Activated T-helper 17 cell treated with anti-CD3 and anti-CD28 coated beads, Interleukin-2, amount 50 U/mL, for 72 hours (primary cell): ENCODE data around the gene PAX5. TPM values are rescaled to one million over a fixed set of nuclear protein-coding genes. Genes with fewer than 3 reads are reported as not detected.

Experiments
- ATAC-seq: fragments of 150-1000 bp; cut with Tn5 transposase; replicated peaks from 2 replicates; pipeline ENCODE4 v1.10.0; 2021; ENCODE audit warnings: mild to moderate bottlenecking, moderate library complexity
- H3K27ac Mint-ChIP-seq: one replicate; pipeline ENCODE4 v1.8.0; 2022; ENCODE audit warnings: mixed read lengths
- H3K27me3 Mint-ChIP-seq: one replicate; pipeline ENCODE4 v1.8.0; 2022; ENCODE audit warnings: mixed read lengths
- H3K36me3 Mint-ChIP-seq: one replicate; pipeline ENCODE4 v1.8.0; 2022; ENCODE audit warnings: low read depth, mild to moderate bottlenecking, mixed read lengths
- H3K4me1 Mint-ChIP-seq: one replicate; pipeline ENCODE4 v1.8.0; 2022; ENCODE audit warnings: mixed read lengths
- H3K4me3 Mint-ChIP-seq: one replicate; pipeline ENCODE4 v1.8.0; 2022; ENCODE audit warnings: mild to moderate bottlenecking, mixed read lengths
- H3K9me3 Mint-ChIP-seq: one replicate; pipeline ENCODE4 v1.8.0; 2022; ENCODE audit warnings: mixed read lengths
- total RNA-seq, 2 donors: library from RNA; stranded (reverse); gene quantifications; one replicate each; pipeline ENCODE4 v1.2.3, GENCODE V29; 2022

PAX5 gene
- total RNA-seq, 2 donors from 2014 or later, result 0.30 to 0.66 TPM

DNA sequence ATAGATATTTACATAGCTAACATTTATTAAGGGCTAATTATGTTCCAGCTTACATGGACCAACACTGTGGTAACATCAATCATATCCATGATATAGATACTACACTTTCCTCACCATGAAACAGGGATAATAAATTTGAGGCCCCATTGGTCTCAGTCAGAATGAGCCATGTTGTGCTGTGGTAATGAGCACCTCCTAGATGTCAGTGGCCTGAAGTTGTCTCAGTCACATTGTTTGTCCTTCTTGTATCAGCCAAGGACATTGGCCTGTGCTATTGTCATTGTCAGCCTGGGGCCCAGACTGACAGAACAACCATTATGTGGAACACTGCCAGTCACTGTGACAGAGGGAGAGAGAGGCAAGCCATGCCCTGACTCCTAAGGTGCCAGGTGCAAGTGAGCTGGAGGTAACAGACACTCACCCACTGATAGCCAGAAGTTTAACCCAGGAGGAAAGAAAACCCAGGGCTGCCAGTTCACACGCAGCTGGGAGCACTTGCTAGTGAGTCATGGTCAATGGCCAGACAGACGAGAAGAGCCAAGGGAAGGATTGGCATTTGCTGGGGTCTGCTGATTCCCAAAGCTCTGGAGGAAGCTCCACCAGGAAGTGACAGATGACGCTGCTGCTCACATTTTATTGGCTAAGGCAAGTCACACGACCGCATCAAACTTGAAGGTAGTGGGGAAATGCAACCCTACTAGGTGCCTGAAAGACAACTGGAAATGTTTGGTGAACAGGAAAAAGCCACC lies 237.2 kb downstream of the PAX5 start:
- Mint-ChIP-seq H3K27ac (no peak overlapping the region), H3K9me3 (peaks cover 4% of the 10 kb centered on the region), H3K27me3 (peaks cover 13% of the 10 kb centered on the region), H3K36me3 (no peaks in the 10 kb centered on the region), H3K4me1 (no peaks in the 10 kb centered on the region), H3K4me3 (no peak overlapping the region)
- ATAC-seq, result no peak

- no peak overlapping the region for H3K4me3 Mint-ChIP-seq
- no peaks in the 10 kb centered on the region for H3K36me3 Mint-ChIP-seq
- peaks cover 4% of the 10 kb centered on the region for H3K9me3 Mint-ChIP-seq
- ATAC-seq, result no peak
- H3K4me1 Mint-ChIP-seq, result no peaks in the 10 kb centered on the region
- H3K27ac Mint-ChIP-seq, result no peak overlapping the region
- H3K27me3 Mint-ChIP-seq, result peaks cover 6% of the 10 kb centered on the region
These were observed 239.6 kb downstream of the PAX5 start for GRCh38 chr9:36794461-36794860.

DNA sequence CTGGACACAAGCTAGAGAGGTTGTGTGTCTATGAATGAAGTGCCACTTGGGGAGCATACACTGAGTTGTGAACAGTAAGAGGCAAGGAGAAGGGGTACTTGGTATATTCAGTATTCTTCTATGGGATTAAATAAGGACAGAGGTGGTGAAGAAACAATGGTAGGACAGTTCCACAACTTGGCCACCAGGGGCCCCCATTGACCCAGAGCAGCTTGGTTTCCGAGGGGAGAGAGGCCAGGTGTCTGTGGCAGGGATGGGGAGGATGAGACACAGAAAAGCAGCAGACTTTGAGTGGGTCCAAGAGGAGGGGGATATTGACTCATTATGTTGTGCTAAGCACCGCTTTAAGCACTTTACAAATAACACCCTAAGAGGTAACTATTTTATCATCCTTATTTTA lies 240.8 kb downstream of the PAX5 start:
- Mint-ChIP-seq H3K27ac (no peak overlapping the region), H3K36me3 (no peaks in the 10 kb centered on the region), H3K9me3 (peaks cover 4% of the 10 kb centered on the region), H3K4me1 (no peaks in the 10 kb centered on the region), H3K27me3 (peaks cover 6% of the 10 kb centered on the region), H3K4me3 (no peak overlapping the region)
- ATAC-seq, result no peak

GRCh38 chr9:36791222-36791950 lies 242.7 kb downstream of the PAX5 start:
- no peaks in the 10 kb centered on the region for H3K4me1 Mint-ChIP-seq
- no peak for ATAC-seq

DNA sequence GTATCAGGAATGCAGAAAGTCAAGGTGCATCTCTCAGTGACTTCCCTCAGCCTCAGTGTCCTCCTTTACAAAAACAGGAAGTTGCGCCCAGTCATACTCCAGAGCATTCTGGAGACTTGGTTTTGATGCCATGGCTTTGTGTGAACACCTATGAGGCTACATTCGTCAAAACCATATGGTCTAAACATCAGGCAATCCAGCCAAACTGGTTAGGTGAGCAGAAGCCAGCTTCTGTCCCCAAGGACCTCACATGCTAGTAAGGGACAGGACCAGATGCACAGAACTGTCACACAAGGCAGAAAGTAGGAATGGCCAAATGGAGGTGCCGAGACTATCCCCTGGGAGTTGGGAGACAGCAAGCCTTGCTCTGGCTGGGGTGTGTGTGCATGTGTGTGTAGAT lies 244.2 kb downstream of the PAX5 start:
- ATAC-seq, result no peak
- H3K27me3 Mint-ChIP-seq, result peaks cover 24% of the 10 kb centered on the region
- no peak overlapping the region for H3K27ac Mint-ChIP-seq
- no peaks in the 10 kb centered on the region for H3K36me3 Mint-ChIP-seq
- H3K4me1 Mint-ChIP-seq, result no peaks in the 10 kb centered on the region
- H3K9me3 Mint-ChIP-seq, result peaks cover 4% of the 10 kb centered on the region
- H3K4me3 Mint-ChIP-seq, result no peak overlapping the region

More at GRCh38 chr9:36791222-36791950, 242.7 kb downstream of the PAX5 start:
- Mint-ChIP-seq H3K27me3 (peaks cover 15% of the 10 kb centered on the region), H3K4me3 (no peak overlapping the region), H3K36me3 (no peaks in the 10 kb centered on the region), H3K27ac (no peak overlapping the region), H3K9me3 (peaks cover 4% of the 10 kb centered on the region)

DNA sequence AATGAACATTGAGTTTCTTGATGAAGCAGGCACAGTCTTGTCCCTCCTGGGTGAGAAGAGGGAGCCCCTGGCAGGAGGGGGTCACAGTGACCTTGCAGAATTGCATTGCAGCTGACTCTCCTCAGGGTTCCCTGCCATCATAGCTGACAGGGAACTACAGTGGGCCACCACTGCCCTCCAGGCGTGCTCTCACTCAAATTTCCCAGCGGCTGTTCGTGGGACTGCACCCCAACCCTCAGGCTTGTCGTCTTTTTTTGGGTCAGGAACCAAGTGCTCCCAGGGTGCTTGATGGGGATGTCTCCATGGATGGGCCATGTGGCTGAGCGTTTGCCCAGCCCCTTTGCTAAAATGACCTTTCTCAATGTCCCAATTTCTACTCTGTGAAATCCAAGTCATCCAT lies 245.5 kb downstream of the PAX5 start:
- ATAC-seq, result no peak

DNA sequence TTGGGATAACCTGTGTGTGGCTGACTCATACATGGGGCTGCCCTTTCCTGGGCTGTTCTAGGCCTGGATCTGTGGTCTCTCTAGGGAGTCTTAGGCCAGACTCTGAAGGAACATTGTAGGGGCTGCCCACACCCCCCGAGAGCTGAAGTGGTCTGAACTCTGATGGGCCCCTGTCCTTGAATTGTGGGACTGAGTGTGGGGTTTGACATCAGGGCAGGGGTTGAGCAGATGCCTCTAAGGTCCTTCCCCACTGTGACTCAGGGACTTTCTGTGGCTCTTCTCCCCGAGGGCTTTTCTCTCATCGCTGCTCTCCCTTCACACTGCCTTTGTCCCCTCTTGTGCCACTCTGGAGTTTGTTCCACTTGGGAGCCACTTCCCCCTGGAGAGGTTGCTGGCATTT lies 246.4 kb downstream of the PAX5 start:
- Mint-ChIP-seq H3K4me1 (no peaks in the 10 kb centered on the region), H3K9me3 (no peaks in the 10 kb centered on the region), H3K27ac (no peak overlapping the region), H3K4me3 (no peak overlapping the region), H3K27me3 (peaks cover 36% of the 10 kb centered on the region), H3K36me3 (no peaks in the 10 kb centered on the region)
- no peak for ATAC-seq

More for the DNA sequence above, 245.5 kb downstream of the PAX5 start:
- Mint-ChIP-seq H3K9me3 (peaks cover 4% of the 10 kb centered on the region), H3K4me1 (no peaks in the 10 kb centered on the region), H3K4me3 (no peak overlapping the region), H3K27ac (no peak overlapping the region), H3K36me3 (no peaks in the 10 kb centered on the region), H3K27me3 (peaks cover 36% of the 10 kb centered on the region)

Other genes starting within 250 kb of the PAX5 start
- gene ZCCHC7, start 86.3 kb upstream of the PAX5 start, total RNA-seq, result 10 to 100 TPM; 19.8 to 27.3 TPM